HG03442 (cell line): Measurements from ENCODE around the gene C3orf22.

ENCODE experiments used
- ATAC-seq: cut with Tn5 transposase; IDR thresholded peaks from one replicate; pipeline ENCODE4 v1.9.1; 2021; ENCODE audit warnings: mild to moderate bottlenecking, moderate library complexity; ENCODE audit not compliant: unreplicated experiment

The C3orf22 gene

DNA sequence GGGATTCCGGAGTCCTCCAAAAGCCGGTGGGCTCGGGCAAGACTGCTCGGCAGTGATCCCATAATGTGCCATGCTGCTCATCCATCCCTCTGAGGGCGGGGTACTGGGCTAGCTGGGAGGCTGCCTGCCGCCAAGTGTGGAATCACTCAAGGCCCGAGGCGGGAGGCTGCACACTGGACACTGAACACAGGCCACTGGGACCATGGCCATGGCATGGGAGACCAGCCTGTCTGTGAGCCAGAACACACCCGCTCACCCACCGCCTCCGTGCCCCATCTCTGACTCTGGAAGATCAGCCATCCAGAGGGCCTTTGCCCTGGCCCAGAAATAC lies 1.4 kb downstream of the C3orf22 start:
- no peak for ATAC-seq

DNA sequence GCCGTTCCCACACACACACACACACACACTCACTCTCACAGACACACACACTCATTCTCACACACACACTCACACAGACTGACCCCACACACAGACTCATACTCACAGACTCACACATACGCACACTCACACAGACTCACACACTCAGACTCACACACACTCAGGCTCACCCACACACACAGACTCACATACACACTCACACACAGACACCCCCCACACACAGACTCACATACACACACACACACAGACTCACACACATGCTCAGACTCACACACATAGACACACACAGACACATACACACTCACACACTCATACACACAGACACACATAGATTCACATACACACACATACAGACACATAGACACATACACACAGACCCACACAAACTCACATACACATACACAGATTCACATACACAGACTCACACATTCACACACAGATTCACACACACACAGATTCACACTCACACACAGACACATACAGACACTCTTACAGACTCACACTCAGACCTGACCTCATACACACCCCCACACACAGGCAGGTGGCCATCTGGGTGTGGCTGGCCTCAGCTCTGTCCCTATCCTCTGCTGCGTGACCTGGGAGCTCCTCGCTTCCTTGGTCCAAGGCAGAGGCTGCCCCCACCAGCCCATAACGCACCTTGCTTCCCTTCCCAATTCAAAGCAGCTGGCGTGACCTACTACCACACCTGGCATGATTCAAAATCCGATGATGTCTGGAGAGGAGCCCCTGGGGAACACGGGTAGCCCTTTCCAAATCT lies 1.9 kb downstream of the C3orf22 start:
- no peak for ATAC-seq

DNA sequence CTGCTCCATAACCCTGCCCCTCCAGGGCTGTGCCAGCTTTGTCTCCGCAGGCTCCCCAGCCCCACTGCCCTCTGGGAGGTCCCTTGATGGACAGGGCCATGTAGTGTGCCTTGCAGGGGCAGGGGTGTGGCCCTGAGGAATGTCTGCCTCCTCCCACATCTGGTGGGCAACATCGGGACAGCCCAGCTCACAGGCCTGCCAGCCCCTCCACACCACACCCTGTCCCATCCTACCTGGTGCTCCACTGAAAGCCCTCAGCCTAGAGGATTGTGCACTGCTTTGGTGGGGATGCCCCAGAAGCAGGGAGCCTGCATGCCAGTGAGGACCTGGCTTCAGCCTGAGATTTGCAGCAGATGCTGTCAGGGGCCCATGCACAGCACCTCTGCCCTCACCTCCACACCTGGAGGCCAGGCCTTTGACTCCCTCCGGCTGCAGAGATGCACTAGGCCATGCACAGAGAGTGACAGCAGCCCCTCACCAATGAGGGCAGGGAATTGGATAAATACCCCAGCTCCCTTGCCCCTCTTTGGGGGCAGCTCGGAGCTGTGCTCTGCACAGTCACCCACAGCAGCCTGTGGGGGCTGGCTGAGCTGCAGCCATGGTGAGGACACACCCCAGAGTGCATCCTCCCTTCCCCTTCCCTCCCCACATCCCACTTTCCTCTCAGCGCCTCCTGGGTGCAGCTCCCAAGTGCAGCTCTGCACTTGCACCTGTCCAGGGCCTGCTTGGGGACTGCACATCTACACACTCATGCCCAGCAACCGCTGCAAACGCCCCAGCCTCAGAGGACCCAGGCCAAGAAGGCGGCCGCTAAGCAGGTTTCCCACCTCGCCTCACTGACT lies 2.7 kb downstream of the C3orf22 start:
- ATAC-seq, result no peak

DNA sequence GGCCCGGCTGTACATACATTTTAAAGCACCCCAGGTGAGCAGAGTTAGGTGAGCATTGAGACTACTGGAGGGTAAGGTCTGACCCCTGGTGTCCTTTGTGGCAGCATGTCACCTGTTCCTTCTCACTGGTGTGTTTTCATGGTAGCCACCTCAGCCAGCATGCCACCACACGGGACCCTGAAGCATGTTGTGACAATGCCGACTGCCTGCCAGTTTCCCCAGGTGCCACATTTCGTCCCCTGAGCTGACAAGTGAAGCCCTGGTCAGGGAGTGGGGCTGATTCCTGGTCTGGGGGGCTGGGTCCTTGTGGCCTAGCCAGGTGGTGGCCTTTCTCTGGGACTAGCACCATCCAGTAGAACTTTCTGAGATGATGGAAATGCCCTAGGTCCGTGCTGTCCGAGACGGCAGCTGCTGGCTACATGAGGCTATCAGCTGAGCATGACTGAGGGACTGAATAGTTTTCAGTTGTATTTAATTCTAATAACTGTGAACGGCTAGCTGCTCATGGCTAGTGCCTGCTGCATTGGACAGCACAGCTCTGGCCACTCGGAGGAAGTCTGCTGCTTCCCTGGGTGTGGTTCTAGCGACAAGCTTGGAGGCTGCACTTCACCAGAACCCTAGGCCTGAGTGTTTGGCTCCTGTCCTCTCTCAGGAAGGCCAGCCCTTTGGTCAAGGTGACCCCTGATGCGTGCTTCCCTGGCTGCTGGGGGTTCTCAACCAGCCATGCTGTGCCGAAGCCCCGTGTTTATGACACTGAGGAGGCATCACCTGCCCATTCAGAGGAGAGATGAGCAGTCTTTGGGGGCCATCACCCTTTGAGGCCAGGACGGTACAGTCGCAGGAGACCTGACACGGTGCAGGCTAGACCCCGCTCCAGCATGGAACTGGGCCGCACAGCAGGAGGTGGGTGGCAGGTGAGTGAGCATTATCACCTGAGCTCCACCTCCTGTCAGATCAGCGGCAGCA lies 3.9 kb downstream of the C3orf22 start:
- no peak for ATAC-seq

DNA sequence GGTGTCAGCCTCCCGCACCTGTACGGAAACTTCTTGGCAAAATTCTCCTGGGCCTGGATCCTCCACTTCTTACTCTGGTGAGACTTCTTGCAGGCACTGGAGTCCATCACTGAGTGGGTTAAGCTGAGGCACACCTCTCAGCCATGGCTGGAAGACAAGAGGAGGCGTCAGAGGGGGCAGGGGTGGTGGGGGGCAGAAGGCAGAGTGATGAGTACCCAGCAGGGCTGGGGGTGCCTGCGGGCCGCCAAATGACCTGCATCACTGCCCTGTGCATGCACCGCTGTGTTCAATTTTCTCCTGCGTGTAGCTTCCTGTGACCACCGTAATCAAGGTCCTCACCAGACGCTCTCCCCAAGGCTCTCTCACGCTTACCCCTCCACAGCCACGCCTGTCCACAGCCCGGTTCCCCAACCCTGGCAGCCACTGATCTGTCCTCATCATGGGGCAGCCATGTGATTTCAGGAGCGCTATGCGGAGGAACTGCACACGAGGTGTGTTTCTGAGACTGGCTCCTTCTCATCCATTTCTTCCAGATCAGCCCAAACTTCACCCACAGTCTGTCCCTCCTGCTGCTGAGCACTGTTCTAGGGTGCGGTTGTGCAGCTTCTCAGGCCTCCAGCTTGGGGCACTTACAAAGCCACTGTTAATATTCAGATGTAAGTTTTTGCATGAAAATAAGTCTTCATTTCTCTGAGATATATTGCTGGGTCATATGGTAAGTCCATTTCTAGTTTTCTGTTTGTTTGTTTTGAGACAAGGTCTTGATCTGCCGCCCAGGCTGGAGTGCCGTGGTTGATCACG lies 5.2 kb downstream of the C3orf22 start:
- no peak for ATAC-seq

DNA sequence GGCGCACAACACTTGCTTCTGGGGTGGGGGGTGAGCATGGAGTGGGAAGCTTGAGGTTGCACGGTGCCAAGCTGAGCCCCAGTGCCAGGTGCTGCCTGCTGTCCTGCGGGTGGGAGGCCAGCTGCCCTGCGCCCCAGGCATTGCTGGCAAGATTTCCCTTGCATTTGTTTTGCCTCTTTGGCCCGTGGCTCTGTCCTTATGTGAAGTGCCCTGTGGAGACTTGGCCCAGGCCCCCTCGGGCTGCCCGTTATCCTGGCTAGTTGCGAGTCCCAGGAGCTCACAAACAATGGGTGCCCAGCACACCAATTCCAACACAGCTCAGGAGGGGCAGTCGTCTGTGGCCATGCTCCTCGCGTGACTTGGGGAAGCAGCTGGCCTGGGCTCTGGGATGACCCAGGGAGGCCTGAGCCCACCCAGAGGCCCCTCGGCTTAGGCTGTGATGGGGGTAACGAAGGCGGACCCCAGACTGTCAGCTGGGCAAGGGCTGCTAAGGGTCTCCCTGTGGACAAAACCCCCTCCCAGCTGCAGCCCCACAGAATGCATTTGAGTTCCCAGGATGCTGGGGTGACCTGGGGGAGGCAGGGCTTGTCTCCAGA lies 5.9 kb downstream of the C3orf22 start:
- no peak for ATAC-seq

DNA sequence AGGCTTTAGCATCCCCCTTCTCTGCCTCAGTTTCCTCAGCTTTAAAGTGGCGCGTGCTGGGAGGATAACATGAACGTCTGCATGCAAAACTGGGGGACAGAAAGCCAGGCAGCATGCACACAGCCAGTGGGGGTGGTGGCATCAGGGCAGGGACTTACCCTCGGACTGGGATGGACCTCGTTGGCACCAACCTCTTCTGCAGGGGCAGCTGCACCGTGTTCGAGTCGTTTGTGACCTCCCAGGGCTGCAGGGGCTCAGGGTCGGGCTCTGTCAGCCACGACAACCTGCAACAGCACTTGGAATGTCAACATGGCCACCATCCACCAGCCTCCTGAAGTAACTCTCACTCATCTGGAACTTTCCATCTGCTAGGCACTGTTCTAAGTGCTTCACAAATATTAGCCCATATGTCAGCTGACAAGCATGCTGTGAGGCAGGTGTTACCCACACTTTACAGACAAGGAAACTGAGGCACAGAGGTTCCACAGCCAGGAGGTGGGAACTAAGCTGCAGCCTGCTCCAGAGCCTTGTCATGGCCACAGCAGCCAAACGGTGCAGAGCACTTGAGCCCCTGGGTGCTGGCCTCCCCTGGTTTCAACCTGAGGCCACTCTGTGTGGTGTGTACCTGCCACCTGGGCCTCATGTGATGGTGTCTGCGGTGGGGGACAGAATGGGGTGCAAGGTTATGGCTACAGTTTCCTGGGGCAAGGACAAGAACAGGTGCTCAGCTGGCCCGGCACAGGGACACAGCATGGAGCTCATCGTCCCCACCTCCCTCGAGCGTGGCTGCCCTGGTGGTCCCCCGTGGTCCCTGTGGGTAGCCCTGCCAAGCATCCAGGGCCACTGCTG lies 6.7 kb downstream of the C3orf22 start:
- no peak for ATAC-seq

DNA sequence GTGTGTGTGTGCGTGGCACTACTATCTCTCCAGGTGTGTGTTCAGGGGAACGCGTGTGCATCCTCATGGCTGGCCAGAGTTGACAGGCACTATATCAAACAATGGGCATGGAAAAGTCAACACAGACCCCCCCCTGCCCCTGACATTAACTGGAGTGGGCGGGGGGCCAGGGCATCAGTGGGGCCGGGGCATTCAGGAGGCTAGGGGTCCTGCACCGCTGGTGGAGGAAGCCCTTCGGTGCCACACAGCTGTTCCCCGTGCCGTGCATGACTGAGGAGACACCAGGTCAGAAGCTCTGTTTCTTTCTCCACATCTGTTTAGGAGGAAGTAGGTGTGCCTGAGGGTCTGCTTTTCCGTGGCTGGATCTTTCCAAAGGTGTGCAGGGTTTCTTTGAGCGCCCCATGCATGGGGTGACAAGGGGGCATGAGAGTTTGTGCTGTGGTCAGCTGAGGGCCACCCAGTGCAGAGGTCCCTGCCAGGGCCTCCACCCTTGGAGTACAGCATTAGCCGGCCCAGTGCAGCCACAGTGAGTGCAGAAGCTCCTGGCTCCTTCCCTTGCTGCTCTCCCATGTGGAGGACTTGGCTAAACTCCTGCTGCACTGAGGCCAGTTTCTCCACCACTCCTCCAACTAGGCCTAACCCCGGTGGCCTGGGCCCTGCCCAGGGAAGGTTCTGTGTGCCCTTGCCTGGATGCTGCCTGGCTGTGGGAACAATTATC lies 7.5 kb downstream of the C3orf22 start:
- no peak for ATAC-seq

DNA sequence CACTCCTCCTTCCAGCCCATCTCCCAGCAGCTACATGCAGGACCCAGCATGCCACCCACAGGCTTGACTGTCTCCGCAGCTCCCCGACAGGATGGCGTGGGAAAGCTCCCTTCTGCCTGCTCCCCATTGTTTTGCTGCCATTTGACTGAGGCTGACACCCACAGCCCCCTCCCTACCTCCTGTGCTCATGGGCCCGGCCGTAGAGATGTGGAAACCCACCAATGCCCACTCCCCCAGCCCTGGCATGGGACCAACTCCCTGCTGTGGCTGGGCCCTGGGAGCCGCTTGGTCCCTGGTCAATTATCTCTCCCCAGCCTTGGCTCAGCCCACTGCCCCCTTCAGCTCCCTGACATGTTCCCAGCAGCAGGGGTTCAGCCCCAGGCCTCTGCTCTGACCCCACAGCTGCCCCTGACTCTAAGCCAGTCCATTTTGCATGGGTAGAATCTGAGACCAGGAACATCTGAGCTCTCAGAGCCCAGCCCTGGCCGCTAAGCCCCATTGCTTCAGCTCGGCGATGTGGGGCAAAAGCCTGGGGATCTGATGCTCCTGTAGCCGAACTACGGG lies 8.2 kb downstream of the C3orf22 start:
- no peak for ATAC-seq

DNA sequence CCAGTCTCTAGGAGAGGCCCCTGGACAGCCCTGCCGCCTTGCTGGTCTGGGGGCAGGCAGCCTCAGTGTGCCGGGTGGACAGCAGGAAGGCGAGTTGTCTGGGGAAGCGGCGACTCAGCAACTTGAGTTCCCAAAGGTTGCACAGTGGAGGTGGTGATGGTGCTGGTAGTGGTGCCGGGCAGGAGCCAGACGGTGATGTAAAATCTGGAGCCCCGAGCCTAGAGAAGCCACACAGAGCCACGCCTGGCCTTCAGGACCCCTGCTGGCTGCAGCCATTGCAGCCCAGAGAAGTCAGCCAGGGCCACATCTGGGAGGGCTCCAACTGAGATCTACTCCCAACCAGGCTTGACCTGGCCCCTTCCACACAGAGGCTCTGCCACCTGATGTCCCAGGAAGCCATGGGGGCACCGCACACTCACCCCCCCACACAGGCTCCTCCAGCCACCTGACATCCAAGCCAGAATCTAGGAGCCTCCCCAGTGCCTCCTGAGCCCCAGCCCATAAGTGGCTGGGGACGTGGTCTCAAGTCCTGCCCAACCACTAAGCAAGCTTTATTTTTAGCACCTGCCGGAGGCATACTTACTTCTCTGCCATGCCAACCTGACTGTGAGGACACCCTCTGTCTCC lies 8.8 kb downstream of the C3orf22 start:
- ATAC-seq, result no peak

DNA sequence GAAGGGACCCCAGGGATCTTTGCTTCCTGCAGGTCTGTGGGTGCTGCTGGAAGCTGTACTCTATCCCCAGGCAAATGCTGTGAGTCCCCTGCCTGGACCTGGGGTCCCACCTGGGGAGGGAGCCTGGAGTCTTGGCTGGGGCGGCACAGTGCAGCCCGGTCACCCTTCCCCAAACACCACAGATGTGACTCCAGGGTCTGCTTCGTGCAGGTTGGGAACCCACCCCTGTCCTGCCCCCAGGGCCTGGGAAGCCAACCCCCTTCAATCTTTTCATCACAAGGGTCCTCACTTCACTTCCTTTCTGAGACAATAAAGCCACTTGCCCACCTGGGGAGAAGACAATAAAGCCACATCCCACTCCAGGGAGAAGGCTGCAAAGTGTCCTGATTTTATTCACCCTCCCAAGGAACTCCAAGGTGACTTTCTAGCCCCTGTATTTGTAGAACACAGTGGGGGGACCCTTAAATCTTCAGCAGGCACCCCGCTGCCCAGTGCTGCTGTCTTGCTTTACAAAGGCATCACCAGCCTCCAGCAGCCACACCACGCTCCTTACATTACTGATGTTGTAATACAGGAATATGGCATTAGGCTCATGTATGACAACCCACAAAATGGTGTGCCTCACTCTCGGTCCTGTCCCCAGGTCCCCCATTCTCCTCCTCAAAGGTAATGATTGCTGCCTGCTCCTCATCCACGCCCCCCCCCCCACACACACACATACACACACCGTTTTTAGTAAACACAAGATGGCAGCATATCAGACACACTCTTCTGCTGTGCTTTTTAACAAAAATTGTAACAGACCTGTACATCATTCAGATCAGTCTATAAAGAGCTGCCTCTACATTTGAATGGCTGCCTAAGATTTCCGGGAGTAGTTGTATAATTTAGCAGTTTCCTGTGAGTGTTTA lies 9.9 kb downstream of the C3orf22 start:
- no peak for ATAC-seq

DNA sequence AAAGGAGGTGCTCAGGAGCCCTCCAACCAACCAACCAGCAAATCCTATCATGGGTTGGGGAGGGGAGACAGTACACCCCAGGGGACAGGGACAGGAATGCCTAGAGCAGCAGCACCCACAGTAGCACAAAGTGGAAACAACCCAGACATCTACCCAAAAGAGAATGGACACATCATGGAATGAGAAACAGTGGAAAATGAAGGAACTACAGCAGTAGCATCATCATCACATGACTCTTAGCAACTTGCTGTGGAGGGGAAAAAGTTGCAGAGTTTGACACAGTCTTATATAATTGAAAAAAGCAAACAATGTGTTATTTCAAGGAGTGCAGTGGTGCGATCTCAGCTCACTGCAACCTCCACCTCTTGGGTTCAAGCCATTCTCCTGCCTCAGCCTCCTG lies 11.0 kb downstream of the C3orf22 start:
- ATAC-seq, result no peak

DNA sequence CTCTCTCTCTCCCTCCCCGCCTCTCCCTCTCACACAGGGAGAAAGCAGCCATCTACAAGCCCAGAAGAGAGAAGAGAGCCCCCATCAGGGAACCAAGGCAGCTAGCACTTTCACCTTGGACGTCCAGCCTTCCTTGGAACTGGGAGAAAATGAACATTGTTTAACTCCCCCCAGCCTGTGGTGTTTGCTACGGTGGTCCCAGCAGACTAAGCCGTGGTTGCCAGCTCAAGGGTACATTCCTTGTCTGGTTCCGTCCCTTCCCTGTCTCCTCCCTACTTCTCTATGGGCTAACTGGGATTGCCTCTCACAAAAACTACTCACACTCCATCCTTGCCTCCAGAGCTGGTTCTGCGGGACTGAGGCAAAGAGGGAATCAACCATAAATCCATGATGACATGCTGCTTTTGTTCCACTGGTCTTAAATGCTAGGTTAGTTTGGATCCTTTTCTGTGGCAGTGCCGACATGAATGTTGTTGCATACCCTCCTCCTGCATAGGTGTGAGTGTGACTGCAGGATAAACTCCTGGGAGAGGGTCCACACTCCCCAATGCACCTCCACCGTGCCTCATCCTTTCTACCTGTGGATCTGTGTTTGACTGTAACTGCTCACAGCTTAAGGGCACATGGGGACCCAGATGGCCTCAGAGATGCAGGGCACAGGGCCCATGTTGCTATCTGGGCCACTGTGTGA lies 12.0 kb downstream of the C3orf22 start:
- no peak for ATAC-seq

DNA sequence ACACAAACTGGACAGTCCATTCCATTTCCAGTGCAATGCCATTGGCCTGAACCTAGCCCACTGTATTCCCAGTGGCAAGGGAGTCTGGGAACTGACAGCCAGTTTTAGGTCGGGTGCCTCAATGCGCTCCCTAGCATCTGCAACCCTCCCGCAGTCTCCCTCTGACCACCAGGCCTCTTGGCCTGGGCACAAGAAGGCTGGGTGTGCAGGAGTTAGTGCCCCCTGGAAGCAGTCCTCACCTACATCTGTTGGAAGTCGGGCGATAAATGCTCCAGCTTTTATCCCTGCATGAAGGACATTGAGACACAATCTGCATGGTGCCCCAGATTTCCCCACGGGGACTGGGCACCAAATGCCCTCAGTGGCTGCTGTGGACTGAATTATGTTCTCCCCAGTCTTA lies 12.7 kb downstream of the C3orf22 start:
- ATAC-seq, result no peak

DNA sequence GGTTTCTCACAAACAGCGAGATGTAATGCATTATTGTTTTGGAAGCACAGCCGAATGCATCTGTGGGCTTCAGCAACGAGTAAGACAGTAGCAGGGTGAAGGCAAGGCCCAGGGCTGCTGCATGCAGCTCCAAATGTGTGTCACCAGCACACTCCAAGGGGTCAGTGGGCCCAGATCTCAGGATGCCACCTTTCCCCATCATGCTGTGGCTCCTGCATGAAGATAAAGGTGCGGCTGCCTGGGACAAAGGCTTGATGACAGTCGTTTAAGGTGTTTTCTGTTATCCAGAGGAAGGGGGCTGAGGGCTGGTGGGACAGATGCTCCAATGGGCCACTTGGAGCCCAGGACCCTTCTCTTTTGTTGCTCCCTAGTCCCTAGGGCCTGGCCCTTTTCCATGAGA lies 13.2 kb downstream of the C3orf22 start:
- ATAC-seq, result no peak
